Neural progenitor cell (in vitro differentiated cells): ENCODE results near the gene VWA3B. TPM values are rescaled to one million over a fixed set of nuclear protein-coding genes. Genes with fewer than 3 reads are reported as not detected.
A peak's percentile ranks its signal among the peaks of the same experiment; 100 is the strongest.

Experiments
- DNase-seq: peaks from one replicate; pipeline ENCODE4 v3.0.0-alpha.2; 2016; ENCODE audit warnings: low spot score
- H2AFZ ChIP-seq: fragments of 200-600 bp; sonication (generic); replicated peaks from 2 replicates; pipeline ENCODE4 v1.6.1; 2016; ENCODE audit warnings: antibody characterized with exemption
- H3F3A ChIP-seq: fragments of 200-600 bp; sonication (generic); 2 replicates; pipeline ENCODE4 v1.6.1; 2016; ENCODE audit warnings: antibody characterized with exemption, low read depth
- H3K27ac ChIP-seq: fragments of 200-600 bp; sonication (generic); 2 replicates; pipeline ENCODE4 v1.5.1; 2016; ENCODE audit warnings: mild to moderate bottlenecking
- H3K27me3 ChIP-seq: fragments of 200-600 bp; sonication (generic); 2 replicates; pipeline ENCODE4 v1.6.1; 2016; ENCODE audit warnings: mild to moderate bottlenecking, moderate library complexity
- H3K36me3 ChIP-seq: fragments of 200-600 bp; sonication (generic); 2 replicates; pipeline ENCODE4 v1.5.1; 2016
- H3K4me1 ChIP-seq: fragments of 200-600 bp; sonication (generic); 2 replicates; pipeline ENCODE4 v1.6.1; 2016; ENCODE audit warnings: mixed run types
- H3K4me2 ChIP-seq: fragments of 200-600 bp; sonication (generic); 2 replicates; pipeline ENCODE4 v1.6.1; 2016
- H3K4me3 ChIP-seq: fragments of 200-600 bp; sonication (generic); 2 replicates; pipeline ENCODE4 v1.5.1; 2016
- H3K79me2 ChIP-seq: fragments of 200-600 bp; sonication (generic); 2 replicates; pipeline ENCODE4 v1.6.1; 2016; ENCODE audit warnings: low read depth
- H3K9ac ChIP-seq: fragments of 200-600 bp; sonication (generic); 2 replicates; pipeline ENCODE4 v1.6.1; 2016
- H3K9me3 ChIP-seq: fragments of 200-600 bp; sonication (generic); 2 replicates; pipeline ENCODE4 v1.5.1; 2016; ENCODE audit warnings: low read depth
- H4K20me1 ChIP-seq: fragments of 200-600 bp; sonication (generic); 2 replicates; pipeline ENCODE4 v1.6.1; 2016; ENCODE audit warnings: low read depth
- H3K27ac Mint-ChIP-seq: 3 replicates; pipeline ENCODE4 v1.8.0; 2021; ENCODE audit warnings: mixed read lengths
- H3K27me3 Mint-ChIP-seq: 2 replicates; pipeline ENCODE4 v1.8.0; 2022; ENCODE audit warnings: low read depth, mild to moderate bottlenecking, inconsistent platforms, moderate library complexity, mixed read lengths; ENCODE audit not compliant: insufficient read depth
- H3K36me3 Mint-ChIP-seq: 3 replicates; pipeline ENCODE4 v1.8.0; 2021; ENCODE audit warnings: mixed read lengths
- H3K4me1 Mint-ChIP-seq: 3 replicates; pipeline ENCODE4 v1.8.0; 2021; ENCODE audit warnings: mixed read lengths
- H3K4me3 Mint-ChIP-seq: 3 replicates; pipeline ENCODE4 v1.8.0; 2021; ENCODE audit warnings: mild to moderate bottlenecking, moderate library complexity, mixed read lengths
- H3K9me3 Mint-ChIP-seq: 3 replicates; pipeline ENCODE4 v1.8.0; 2020; ENCODE audit warnings: mixed read lengths
- CTCF ChIP-seq: fragments of 200-600 bp; sonication (generic); IDR thresholded peaks from 2 replicates; pipeline ENCODE4 v1.5.1; 2017; ENCODE audit warnings: antibody characterized with exemption, mild to moderate bottlenecking
- EZH2 ChIP-seq: fragments of 200-600 bp; sonication (generic); IDR thresholded peaks from 2 replicates; pipeline ENCODE4 v1.6.1; 2017; ENCODE audit warnings: antibody characterized with exemption, mild to moderate bottlenecking, moderate library complexity
- EZH2phosphoT487 ChIP-seq: fragments of 200-600 bp; sonication (generic); IDR thresholded peaks from 2 replicates; pipeline ENCODE4 v1.6.1; 2017; ENCODE audit warnings: antibody characterized with exemption
- total RNA-seq: library from RNA; depleted of rRNA; stranded (reverse); fragments of >200 nt; gene quantifications from 2 replicates; pipeline ENCODE4 v1.2.3, GENCODE V29; 2015; ENCODE audit warnings: low replicate concordance

The VWA3B gene
- total RNA-seq, 1 donor from 2014 or later: not detected

DNA sequence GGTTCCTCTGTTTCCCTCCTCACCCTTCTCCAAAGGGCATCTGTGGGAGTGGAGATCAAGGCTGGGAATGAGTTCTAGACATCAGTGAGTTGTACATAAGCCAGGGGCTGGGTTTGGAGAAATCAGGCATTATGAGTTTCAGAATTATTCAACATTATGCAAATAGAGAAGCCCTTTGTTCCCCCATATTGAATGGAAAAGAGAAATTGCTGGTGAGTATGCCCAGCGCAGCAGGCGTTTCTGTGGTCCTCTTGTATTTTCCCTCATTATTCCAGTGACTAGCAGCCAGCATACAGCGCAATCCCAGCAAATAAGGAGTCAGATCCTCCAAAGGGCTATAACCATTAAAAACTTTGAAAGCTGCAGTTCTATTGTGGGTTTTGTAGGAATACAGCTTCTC, 94.4 kb downstream of the VWA3B start:
- no peak for TF ChIP-seq EZH2phosphoT487
- no peak for TF ChIP-seq EZH2
- TF ChIP-seq CTCF: no peak
- H3K4me1 ChIP-seq: peaks cover 21% of the 10 kb centered on the region
- no peak overlapping the region for H3K9ac ChIP-seq
- peaks cover 14% of the 10 kb centered on the region for H3K4me1 Mint-ChIP-seq
- H3K27me3 Mint-ChIP-seq: peaks cover 2% of the 10 kb centered on the region
- no peaks in the 10 kb centered on the region for H3K36me3 Mint-ChIP-seq
- no peak overlapping the region for H3K27ac Mint-ChIP-seq
- no peak overlapping the region for H3K4me3 ChIP-seq
- H3K9me3 ChIP-seq: no peaks in the 10 kb centered on the region
- H3F3A ChIP-seq: peaks cover 5% of the 10 kb centered on the region
- no peaks in the 10 kb centered on the region for H3K36me3 ChIP-seq
- no peaks in the 10 kb centered on the region for H3K79me2 ChIP-seq
- peak overlapping the region; percentile 42 for H3K4me3 Mint-ChIP-seq
- DNase-seq: no peak
- H3K4me2 ChIP-seq: no peak overlapping the region
- H4K20me1 ChIP-seq: no peaks in the 10 kb centered on the region
- H3K27me3 ChIP-seq: no peaks in the 10 kb centered on the region
- no peak overlapping the region for H3K27ac ChIP-seq
- H2AFZ ChIP-seq: no peak overlapping the region
- H3K9me3 Mint-ChIP-seq: no peaks in the 10 kb centered on the region

DNA sequence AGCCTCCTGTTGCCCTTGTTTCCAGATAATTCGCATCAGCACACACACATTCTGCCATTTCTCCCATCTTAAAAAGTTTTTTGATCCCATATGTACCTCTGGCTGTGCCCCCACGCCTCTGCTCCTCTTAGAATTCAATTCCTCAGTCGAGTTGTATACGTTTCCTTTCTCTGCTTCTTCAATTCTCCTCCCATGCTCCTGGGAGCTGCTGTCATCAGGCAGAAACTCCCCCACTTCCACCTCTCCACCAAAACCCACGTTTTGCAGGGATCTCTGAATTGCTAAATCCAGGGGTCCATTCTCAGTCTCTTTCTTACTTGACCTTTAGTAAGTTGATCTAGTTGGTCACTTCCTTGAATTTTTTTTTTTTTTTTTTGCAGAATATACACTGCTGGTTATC, 98.8 kb downstream of the VWA3B start:
- no peak overlapping the region for H2AFZ ChIP-seq
- Mint-ChIP-seq H3K9me3 (no peaks in the 10 kb centered on the region), H3K36me3 (no peaks in the 10 kb centered on the region), H3K4me3 (no peak overlapping the region), H3K27ac (no peak overlapping the region), H3K4me1 (no peaks in the 10 kb centered on the region), H3K27me3 (no peaks in the 10 kb centered on the region)
- H3K27ac ChIP-seq: no peak overlapping the region
- no peak overlapping the region for H3K9ac ChIP-seq
- no peaks in the 10 kb centered on the region for H3K36me3 ChIP-seq
- no peaks in the 10 kb centered on the region for H3K9me3 ChIP-seq
- H3K4me2 ChIP-seq: no peak overlapping the region
- H3F3A ChIP-seq: no peaks in the 10 kb centered on the region
- TF ChIP-seq EZH2 (no peak), EZH2phosphoT487 (no peak), CTCF (no peak)
- no peaks in the 10 kb centered on the region for H4K20me1 ChIP-seq
- no peaks in the 10 kb centered on the region for H3K79me2 ChIP-seq
- no peak for DNase-seq
- H3K4me1 ChIP-seq: no peaks in the 10 kb centered on the region
- no peaks in the 10 kb centered on the region for H3K27me3 ChIP-seq
- no peak overlapping the region for H3K4me3 ChIP-seq

GRCh38 chr2:98187194-98187593, 100.2 kb downstream of the VWA3B start:
- Mint-ChIP-seq H3K27ac (no peak overlapping the region), H3K4me3 (no peak overlapping the region), H3K9me3 (no peaks in the 10 kb centered on the region), H3K27me3 (no peaks in the 10 kb centered on the region), H3K4me1 (no peaks in the 10 kb centered on the region), H3K36me3 (no peaks in the 10 kb centered on the region)
- Histone ChIP-seq H3K79me2 (no peaks in the 10 kb centered on the region), H4K20me1 (no peaks in the 10 kb centered on the region), H3K4me2 (no peak overlapping the region), H3F3A (no peaks in the 10 kb centered on the region), H2AFZ (no peak overlapping the region), H3K36me3 (no peaks in the 10 kb centered on the region), H3K9me3 (no peaks in the 10 kb centered on the region), H3K27me3 (no peaks in the 10 kb centered on the region), H3K4me3 (no peak overlapping the region), H3K4me1 (peaks cover 4% of the 10 kb centered on the region), H3K9ac (no peak overlapping the region), H3K27ac (no peak overlapping the region)
- TF ChIP-seq EZH2phosphoT487 (no peak), CTCF (no peak), EZH2 (no peak)
- DNase-seq: no peak
